Suprapubic skin (tissue), 3 donors: ENCODE results near the gene FCN2.

Source experiments
- CTCF ChIP-seq, 2 donors: fragments of 200-600 bp in 1 of 2; fragments of 450-650 bp in 1 of 2; sonication (generic) in 1 of 2; IDR thresholded peaks; one replicate each; pipeline ENCODE4 v1.5.1; 2016 to 2019; ENCODE audit warnings: antibody characterized with exemption in 2 of 2, mild to moderate bottlenecking in 1 of 2, moderate library complexity in 1 of 2
- POLR2A ChIP-seq, 2 donors: fragments of 450-650 bp; IDR thresholded peaks; one replicate each; pipeline ENCODE4 v1.6.1; 2017; ENCODE audit warnings: antibody characterized with exemption in 2 of 2, mild to moderate bottlenecking in 2 of 2, moderate library complexity in 2 of 2

GRCh38 chr9:134870301-134870694 lies 10.3 kb upstream of the FCN2 start:
- TF ChIP-seq CTCF (IDR thresholded peaks at IDR 0.05) (no peak), POLR2A (IDR thresholded peaks at IDR 0.05) (no peak)
